A673 (cell line): ENCODE measurements around the gene TMEM202.

Experiments
- EZH2 ChIP-seq: fragments of 200-600 bp; sonication (generic); IDR thresholded peaks from 2 replicates; pipeline ENCODE4 v1.6.1; 2017; ENCODE audit warnings: borderline replicate concordance, low read depth, mild to moderate bottlenecking, mixed read lengths, antibody characterized with exemption, low read length; ENCODE audit not compliant: poor library complexity, severe bottlenecking
- TF ChIP-seq, protein P1 (sequence below): fragments of 300-800, 200-600 bp; sonication (generic); conservative IDR thresholded peaks from 2 replicates; pipeline ENCODE4 v1.5.1; 2017; ENCODE audit warnings: low read depth, mild to moderate bottlenecking, antibody characterized with exemption, low read length, moderate library complexity, mixed read lengths

DNA sequence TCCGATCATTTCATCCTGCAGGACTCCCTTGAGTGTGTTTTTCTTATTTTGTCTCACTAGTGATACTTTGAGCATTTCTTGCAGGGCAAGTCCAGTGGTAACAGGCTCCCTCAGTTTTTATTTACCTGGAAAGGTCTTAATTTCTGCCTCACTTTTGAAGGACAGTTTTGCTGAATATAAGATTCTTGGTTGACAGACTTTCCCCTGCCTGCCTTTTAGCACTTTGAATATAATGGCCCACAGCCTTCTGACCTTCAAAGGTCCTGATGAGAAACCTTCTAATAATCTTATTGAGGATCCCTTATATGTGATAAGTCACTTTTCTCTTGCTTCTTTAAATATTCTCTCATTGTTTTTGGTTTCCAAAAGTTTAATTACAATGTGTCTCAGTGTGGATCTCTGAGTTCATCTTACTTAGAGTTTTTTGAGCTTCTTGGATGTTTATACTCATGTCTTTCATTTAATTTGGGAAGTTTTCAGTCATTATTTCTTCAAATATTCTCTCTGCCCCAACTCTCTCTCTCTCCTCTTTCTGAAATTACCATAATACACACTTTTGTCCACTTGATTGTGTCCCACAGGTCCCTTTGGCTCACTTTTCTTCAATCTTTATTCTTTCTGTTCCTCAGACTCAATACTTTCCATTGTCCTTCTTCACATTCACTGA lies 39.7 kb downstream of the TMEM202 start:
- TF ChIP-seq, protein P1, sequence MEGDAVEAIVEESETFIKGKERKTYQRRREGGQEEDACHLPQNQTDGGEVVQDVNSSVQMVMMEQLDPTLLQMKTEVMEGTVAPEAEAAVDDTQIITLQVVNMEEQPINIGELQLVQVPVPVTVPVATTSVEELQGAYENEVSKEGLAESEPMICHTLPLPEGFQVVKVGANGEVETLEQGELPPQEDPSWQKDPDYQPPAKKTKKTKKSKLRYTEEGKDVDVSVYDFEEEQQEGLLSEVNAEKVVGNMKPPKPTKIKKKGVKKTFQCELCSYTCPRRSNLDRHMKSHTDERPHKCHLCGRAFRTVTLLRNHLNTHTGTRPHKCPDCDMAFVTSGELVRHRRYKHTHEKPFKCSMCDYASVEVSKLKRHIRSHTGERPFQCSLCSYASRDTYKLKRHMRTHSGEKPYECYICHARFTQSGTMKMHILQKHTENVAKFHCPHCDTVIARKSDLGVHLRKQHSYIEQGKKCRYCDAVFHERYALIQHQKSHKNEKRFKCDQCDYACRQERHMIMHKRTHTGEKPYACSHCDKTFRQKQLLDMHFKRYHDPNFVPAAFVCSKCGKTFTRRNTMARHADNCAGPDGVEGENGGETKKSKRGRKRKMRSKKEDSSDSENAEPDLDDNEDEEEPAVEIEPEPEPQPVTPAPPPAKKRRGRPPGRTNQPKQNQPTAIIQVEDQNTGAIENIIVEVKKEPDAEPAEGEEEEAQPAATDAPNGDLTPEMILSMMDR: no peak
- TF ChIP-seq EZH2: no peak
